AG10803 (cell line): ENCODE results near the gene DIP2A.

ENCODE experiments used
- DNase-seq: peaks from one replicate; pipeline ENCODE4 v3.0.0; 2010; ENCODE audit warnings: low read depth
- H3K4me3 ChIP-seq: 2 replicates; pipeline ENCODE4 v1.5.1; 2011; ENCODE audit warnings: mild to moderate bottlenecking, low read length, control low read depth
- CTCF ChIP-seq: conservative IDR thresholded peaks from 2 replicates; pipeline ENCODE4 v1.5.1; 2011; ENCODE audit warnings: mild to moderate bottlenecking, low read length, control low read depth, inconsistent platforms

The DIP2A gene

GRCh38 chr21:46546799-46547198 lies 88.1 kb downstream of the DIP2A start:
- DNase-seq = no peak
- no peak for TF ChIP-seq CTCF
- no peak overlapping the region for H3K4me3 ChIP-seq

DNA sequence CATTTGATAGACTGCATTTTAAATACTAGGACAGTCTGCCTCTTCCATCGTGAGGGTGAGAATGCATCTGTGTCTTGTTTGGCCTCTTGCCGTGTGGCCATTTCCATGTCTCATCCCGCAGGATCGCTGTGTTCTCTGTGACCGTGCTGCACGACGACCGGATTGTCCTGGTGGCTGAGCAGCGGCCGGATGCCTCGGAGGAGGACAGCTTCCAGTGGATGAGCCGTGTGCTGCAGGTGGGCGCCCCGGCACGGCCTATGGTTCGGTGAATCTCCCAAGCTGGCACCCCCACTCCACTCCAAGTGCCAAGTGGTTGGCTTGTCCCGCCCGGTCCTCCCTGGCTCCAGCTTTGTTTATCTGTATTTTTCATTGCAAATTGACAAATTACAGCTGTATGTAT lies 91.0 kb downstream of the DIP2A start:
- TF ChIP-seq CTCF = no peak
- no peak overlapping the region for H3K4me3 ChIP-seq
- DNase-seq = no peak

- TF ChIP-seq CTCF = no peak
- H3K4me3 ChIP-seq = no peak overlapping the region
- DNase-seq = no peak
Measured at GRCh38 chr21:46550116-46550941, 91.6 kb downstream of the DIP2A start.

DNA sequence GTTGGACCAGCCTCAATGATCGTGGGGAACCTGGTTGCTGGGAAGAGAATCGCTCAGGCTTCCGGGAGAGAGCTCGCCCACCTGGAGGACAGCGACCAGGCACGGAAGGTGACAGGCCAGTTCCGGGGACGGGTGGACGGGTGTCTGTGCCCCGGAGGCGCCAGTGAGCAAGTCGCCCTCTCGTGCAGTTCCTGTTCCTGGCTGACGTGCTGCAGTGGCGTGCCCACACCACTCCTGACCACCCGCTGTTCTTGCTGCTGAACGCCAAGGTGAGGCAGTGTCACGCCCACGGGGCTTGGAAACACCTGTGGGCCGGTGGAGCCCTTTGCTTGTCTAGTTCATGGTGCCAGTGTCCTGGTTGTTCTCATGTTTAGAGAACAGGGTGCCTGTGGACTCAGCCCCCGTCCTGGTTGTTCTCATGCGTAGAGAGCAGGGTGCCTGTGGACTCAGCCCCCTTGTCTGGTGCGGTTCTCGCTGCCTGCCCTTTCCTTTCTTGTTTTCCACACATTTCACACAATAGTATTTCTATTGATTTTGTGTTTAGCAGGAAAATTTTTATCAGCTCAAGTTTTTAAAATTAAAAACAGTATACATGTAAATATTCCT lies 93.0 kb downstream of the DIP2A start:
- DNase-seq = no peak
- TF ChIP-seq CTCF = no peak
- H3K4me3 ChIP-seq = no peak overlapping the region

- no peak for TF ChIP-seq CTCF
- H3K4me3 ChIP-seq = no peak overlapping the region
- DNase-seq = no peak
Measured at GRCh38 chr21:46552274-46552673, 93.6 kb downstream of the DIP2A start.

DNA sequence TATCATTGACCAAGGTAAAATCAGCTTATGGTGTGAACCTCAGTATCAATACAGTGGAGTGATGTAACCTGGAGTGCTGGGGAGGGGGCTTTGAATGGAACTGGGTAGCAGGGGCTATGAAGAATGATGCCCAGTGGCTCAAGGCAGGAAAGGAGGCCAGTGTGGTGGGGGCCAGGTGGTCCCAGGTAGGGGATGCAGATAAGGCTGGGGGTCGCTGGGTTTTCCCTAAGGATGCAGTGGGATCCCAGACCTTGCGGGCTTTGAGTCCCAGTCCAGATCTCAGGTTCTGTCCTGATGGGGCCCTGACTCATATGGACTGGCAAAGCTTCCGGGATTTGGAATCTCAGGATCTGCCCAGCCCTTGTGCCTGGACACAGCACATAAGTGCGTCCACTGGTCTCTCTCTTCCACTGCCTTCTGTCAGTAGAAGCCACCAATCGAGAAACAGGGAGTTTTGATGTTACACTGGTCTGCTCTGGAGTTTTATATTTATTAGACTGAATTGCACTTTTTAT lies 94.2 kb downstream of the DIP2A start:
- no peak overlapping the region for H3K4me3 ChIP-seq
- DNase-seq = no peak
- no peak for TF ChIP-seq CTCF

DNA sequence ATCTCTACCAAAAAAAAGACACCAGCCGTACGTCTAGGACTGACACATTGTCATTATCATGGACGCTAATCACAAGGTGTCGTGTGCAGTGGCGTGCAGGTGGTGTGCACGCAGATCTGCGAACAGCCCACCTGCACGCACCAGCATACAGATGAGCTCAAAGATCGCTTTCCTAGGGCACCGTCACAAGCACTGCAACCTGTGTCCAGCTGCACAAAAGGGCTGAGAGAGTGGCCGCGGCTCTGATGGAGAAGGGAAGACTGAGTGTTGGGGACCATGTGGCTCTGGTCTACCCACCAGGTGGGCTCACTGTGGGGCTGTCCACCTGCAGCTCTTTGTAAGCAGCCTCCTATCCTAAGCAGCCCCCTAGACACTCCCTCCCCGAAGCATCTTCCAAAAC lies 95.3 kb downstream of the DIP2A start:
- TF ChIP-seq CTCF = no peak
- no peak for DNase-seq
- H3K4me3 ChIP-seq = no peak overlapping the region
